Mucosa of stomach (tissue), 1 donor: Measurements from ENCODE around the gene SH2D3C.

Experiments used
- H3K27me3 ChIP-seq: one replicate; pipeline ENCODE4 v1.7.0; 2013; ENCODE audit warnings: mild to moderate bottlenecking, low read length; ENCODE audit not compliant: control insufficient read depth, insufficient read depth
- H3K36me3 ChIP-seq: one replicate; pipeline ENCODE4 v1.7.0; 2013; ENCODE audit warnings: low read length; ENCODE audit not compliant: control insufficient read depth, insufficient read depth
- H3K4me1 ChIP-seq: one replicate; pipeline ENCODE4 v1.7.0; 2013; ENCODE audit warnings: mild to moderate bottlenecking, low read length; ENCODE audit not compliant: control insufficient read depth, insufficient read depth
- H3K4me3 ChIP-seq: one replicate; pipeline ENCODE4 v1.7.0; 2013; ENCODE audit warnings: low read length
- H3K9ac ChIP-seq: one replicate; pipeline ENCODE4 v1.7.0; 2013; ENCODE audit warnings: mild to moderate bottlenecking, low read length, moderate library complexity
- H3K9me3 ChIP-seq: one replicate; pipeline ENCODE4 v1.7.0; 2013; ENCODE audit warnings: mild to moderate bottlenecking, low read length, moderate library complexity; ENCODE audit not compliant: control insufficient read depth
- donor health status: Pancreatic carcinoma.

Gene SH2D3C

GRCh38 chr9:127803507-127804352, 25.3 kb upstream of the SH2D3C start:
- Histone ChIP-seq H3K36me3 (no peaks in the 10 kb centered on the region), H3K9me3 (no peaks in the 10 kb centered on the region), H3K4me1 (peaks cover 25% of the 10 kb centered on the region), H3K4me3 (peak overlapping the region; percentile 48), H3K27me3 (no peaks in the 10 kb centered on the region), H3K9ac (peak overlapping the region; percentile 85)

GRCh38 chr9:127802576-127803443, 24.3 kb upstream of the SH2D3C start, which contains the start of gene FPGS:
FPGS (plus strand) TSS chr9:127802882; CDS start chr9:127802925, 43 bp downstream.
- peaks cover 32% of the 10 kb centered on the region for H3K4me1 ChIP-seq
- H3K27me3 ChIP-seq = no peaks in the 10 kb centered on the region
- H3K9me3 ChIP-seq = no peaks in the 10 kb centered on the region
- no peaks in the 10 kb centered on the region for H3K36me3 ChIP-seq
- peak within 1 kb of the TSS; percentile 85 for H3K9ac ChIP-seq
- peak within 1 kb of the TSS; percentile 48 for H3K4me3 ChIP-seq

- no peak overlapping the region for H3K4me3 ChIP-seq
- peaks cover 33% of the 10 kb centered on the region for H3K4me1 ChIP-seq
- H3K9ac ChIP-seq = peak overlapping the region; percentile 54
- no peaks in the 10 kb centered on the region for H3K9me3 ChIP-seq
- H3K36me3 ChIP-seq = no peaks in the 10 kb centered on the region
- H3K27me3 ChIP-seq = no peaks in the 10 kb centered on the region
These were observed 23.6 kb upstream of the SH2D3C start for GRCh38 chr9:127801955-127802575.

GRCh38 chr9:127796852-127797370, 18.4 kb upstream of the SH2D3C start:
- no peak overlapping the region for H3K9ac ChIP-seq
- peaks cover 27% of the 10 kb centered on the region for H3K4me1 ChIP-seq
- no peaks in the 10 kb centered on the region for H3K9me3 ChIP-seq
- no peaks in the 10 kb centered on the region for H3K27me3 ChIP-seq
- H3K36me3 ChIP-seq = no peaks in the 10 kb centered on the region
- no peak overlapping the region for H3K4me3 ChIP-seq

- no peak overlapping the region for H3K4me3 ChIP-seq
- no peaks in the 10 kb centered on the region for H3K27me3 ChIP-seq
- H3K9ac ChIP-seq = no peak overlapping the region
- H3K36me3 ChIP-seq = no peaks in the 10 kb centered on the region
- no peaks in the 10 kb centered on the region for H3K9me3 ChIP-seq
- peaks cover 26% of the 10 kb centered on the region for H3K4me1 ChIP-seq
These were observed 17.9 kb upstream of the SH2D3C start for GRCh38 chr9:127796225-127796813.

- Histone ChIP-seq H3K4me1 (peaks cover 26% of the 10 kb centered on the region), H3K9ac (no peak overlapping the region), H3K36me3 (peaks cover 11% of the 10 kb centered on the region)
These were observed 15.7 kb upstream of the SH2D3C start for GRCh38 chr9:127794001-127794791.

GRCh38 chr9:127793093-127793708, 14.7 kb upstream of the SH2D3C start:
- peaks cover 19% of the 10 kb centered on the region for H3K4me1 ChIP-seq
- H3K9me3 ChIP-seq = no peaks in the 10 kb centered on the region
- H3K27me3 ChIP-seq = no peaks in the 10 kb centered on the region
- H3K36me3 ChIP-seq = peaks cover 18% of the 10 kb centered on the region
- no peak overlapping the region for H3K9ac ChIP-seq
- H3K4me3 ChIP-seq = no peak overlapping the region

More at GRCh38 chr9:127794001-127794791, 15.7 kb upstream of the SH2D3C start:
- Histone ChIP-seq H3K4me3 (no peak overlapping the region), H3K9me3 (no peaks in the 10 kb centered on the region), H3K27me3 (no peaks in the 10 kb centered on the region)

GRCh38 chr9:127792417-127793031, 14.1 kb upstream of the SH2D3C start:
- Histone ChIP-seq H3K4me3 (no peak overlapping the region), H3K27me3 (no peaks in the 10 kb centered on the region), H3K9ac (no peak overlapping the region), H3K9me3 (no peaks in the 10 kb centered on the region), H3K36me3 (peaks cover 19% of the 10 kb centered on the region), H3K4me1 (peaks cover 19% of the 10 kb centered on the region)

GRCh38 chr9:127791085-127791484, 12.6 kb upstream of the SH2D3C start:
- Histone ChIP-seq H3K4me3 (no peak overlapping the region), H3K9me3 (no peaks in the 10 kb centered on the region), H3K9ac (no peak overlapping the region), H3K36me3 (peaks cover 24% of the 10 kb centered on the region), H3K4me1 (peaks cover 17% of the 10 kb centered on the region), H3K27me3 (no peaks in the 10 kb centered on the region)

- H3K9me3 ChIP-seq = no peaks in the 10 kb centered on the region
- H3K4me3 ChIP-seq = no peak overlapping the region
- H3K9ac ChIP-seq = no peak overlapping the region
- no peaks in the 10 kb centered on the region for H3K27me3 ChIP-seq
- H3K4me1 ChIP-seq = peaks cover 12% of the 10 kb centered on the region
- H3K36me3 ChIP-seq = peaks cover 24% of the 10 kb centered on the region
These were observed 11.8 kb upstream of the SH2D3C start for GRCh38 chr9:127790094-127790855.
